Measurements from ENCODE around the gene PSTPIP2.

DNA sequence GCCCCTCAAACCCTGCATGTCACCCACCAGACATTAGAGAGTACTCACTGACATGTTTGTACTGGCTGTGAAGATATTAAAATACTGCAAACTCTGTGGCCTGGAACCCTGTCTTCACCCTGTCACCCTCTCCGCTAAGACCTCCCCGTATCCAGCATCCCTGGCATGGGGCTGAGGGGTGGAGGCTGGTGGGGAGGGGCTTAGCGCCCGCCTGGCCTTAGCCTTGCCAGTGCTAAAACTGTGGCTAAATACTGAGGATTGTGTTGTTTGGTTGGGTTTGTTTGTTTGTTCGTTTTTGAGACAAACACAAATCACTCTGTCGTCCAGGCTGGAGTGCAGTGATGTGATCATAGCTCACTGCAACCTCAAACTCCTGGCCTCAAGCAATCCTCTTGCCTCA, 1.8 kb downstream of the PSTPIP2 start:
- no peak for TF ChIP-seq POLR2AphosphoS5 (IDR thresholded peaks at IDR 0.05; ENCODE audit: low read depth, low read length)
- TF ChIP-seq, protein P1, sequence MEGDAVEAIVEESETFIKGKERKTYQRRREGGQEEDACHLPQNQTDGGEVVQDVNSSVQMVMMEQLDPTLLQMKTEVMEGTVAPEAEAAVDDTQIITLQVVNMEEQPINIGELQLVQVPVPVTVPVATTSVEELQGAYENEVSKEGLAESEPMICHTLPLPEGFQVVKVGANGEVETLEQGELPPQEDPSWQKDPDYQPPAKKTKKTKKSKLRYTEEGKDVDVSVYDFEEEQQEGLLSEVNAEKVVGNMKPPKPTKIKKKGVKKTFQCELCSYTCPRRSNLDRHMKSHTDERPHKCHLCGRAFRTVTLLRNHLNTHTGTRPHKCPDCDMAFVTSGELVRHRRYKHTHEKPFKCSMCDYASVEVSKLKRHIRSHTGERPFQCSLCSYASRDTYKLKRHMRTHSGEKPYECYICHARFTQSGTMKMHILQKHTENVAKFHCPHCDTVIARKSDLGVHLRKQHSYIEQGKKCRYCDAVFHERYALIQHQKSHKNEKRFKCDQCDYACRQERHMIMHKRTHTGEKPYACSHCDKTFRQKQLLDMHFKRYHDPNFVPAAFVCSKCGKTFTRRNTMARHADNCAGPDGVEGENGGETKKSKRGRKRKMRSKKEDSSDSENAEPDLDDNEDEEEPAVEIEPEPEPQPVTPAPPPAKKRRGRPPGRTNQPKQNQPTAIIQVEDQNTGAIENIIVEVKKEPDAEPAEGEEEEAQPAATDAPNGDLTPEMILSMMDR (IDR thresholded peaks at IDR 0.05) = no peak
- no peak for TF ChIP-seq SIN3A (IDR thresholded peaks at IDR 0.05; ENCODE audit: borderline replicate concordance, insufficient read depth, low read depth, low read length)
- TF ChIP-seq, protein P2, sequence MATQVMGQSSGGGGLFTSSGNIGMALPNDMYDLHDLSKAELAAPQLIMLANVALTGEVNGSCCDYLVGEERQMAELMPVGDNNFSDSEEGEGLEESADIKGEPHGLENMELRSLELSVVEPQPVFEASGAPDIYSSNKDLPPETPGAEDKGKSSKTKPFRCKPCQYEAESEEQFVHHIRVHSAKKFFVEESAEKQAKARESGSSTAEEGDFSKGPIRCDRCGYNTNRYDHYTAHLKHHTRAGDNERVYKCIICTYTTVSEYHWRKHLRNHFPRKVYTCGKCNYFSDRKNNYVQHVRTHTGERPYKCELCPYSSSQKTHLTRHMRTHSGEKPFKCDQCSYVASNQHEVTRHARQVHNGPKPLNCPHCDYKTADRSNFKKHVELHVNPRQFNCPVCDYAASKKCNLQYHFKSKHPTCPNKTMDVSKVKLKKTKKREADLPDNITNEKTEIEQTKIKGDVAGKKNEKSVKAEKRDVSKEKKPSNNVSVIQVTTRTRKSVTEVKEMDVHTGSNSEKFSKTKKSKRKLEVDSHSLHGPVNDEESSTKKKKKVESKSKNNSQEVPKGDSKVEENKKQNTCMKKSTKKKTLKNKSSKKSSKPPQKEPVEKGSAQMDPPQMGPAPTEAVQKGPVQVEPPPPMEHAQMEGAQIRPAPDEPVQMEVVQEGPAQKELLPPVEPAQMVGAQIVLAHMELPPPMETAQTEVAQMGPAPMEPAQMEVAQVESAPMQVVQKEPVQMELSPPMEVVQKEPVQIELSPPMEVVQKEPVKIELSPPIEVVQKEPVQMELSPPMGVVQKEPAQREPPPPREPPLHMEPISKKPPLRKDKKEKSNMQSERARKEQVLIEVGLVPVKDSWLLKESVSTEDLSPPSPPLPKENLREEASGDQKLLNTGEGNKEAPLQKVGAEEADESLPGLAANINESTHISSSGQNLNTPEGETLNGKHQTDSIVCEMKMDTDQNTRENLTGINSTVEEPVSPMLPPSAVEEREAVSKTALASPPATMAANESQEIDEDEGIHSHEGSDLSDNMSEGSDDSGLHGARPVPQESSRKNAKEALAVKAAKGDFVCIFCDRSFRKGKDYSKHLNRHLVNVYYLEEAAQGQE (IDR thresholded peaks at IDR 0.05; ENCODE audit: insufficient read depth in 1 of 2, low read depth in 2 of 2, low read length in 1 of 2) = no peak
- no peak for TF ChIP-seq TCF7L2 (IDR thresholded peaks at IDR 0.05; ENCODE audit: low read depth, low read length)
